K562 (cell line): ENCODE data around the gene DMD. TPM values are rescaled to one million over a fixed set of nuclear protein-coding genes. Genes with fewer than 3 reads are reported as not detected.

Experiments used
- ATAC-seq: fragments of 200-7000 bp; cut with Tn5 transposase; 3 replicates; pipeline ENCODE4 v1.9.1; 2020; ENCODE audit warnings: moderate library complexity
- BruUV-seq: library from RNA; stranded (reverse); fragments of 400-500 nt; replicated peaks from 2 replicates; lab custom pipeline; 2021; lab: Mats Ljungman, UMichigan
- CTCF ChIA-PET: fragments of 300-600 bp; formaldehyde crosslinking; extraction: SDS; loops from one replicate; lab custom pipeline; 2021; ENCODE audit warnings: low intra/inter-chr PET ratio; lab: Yijun Ruan, JAX
- POLR2A ChIA-PET: fragments of 300-600, 350-650 bp; sonication (Branson Sonifier 250); formaldehyde crosslinking; extraction: SDS; loops from one replicate; lab custom pipeline; 2021; ENCODE audit warnings: antibody characterized with exemption, inconsistent platforms; lab: Yijun Ruan, JAX
- DNase-seq, 4 experiments: peaks; one replicate each; pipeline versions ENCODE4 v3.0.0 to v3.0.0-alpha.2; 2011 to 2018; ENCODE audit warnings: low spot score in 3 of 4, mixed read lengths in 3 of 4; ENCODE audit errors: extremely low read depth in 1 of 4
- FAIRE-seq: peaks from 2 replicates; lab custom pipeline; 2011; peaks lifted over from hg19 to GRCh38; lab: Jason Lieb, UNC
- H2AFZ ChIP-seq: 2 replicates; pipeline ENCODE4 v1.6.0; 2011; ENCODE audit warnings: low read depth, low read length, control low read depth, inconsistent platforms
- H3K27ac ChIP-seq: fragments of 200-600 bp; 3 replicates; pipeline ENCODE4 v1.8.0; 2011; ENCODE audit warnings: low read depth, mild to moderate bottlenecking, control low read depth, inconsistent platforms, low read length, moderate library complexity, mixed read lengths; ENCODE audit errors: extremely low read depth
- H3K27me3 ChIP-seq, 2 experiments: fragments of 300-600 bp in 1 of 2; 2 replicates in 1 of 2; 3 replicates in 1 of 2; pipeline versions ENCODE4 v1.6.0 to v1.8.0; 2011; ENCODE audit warnings: inconsistent platforms in 2 of 2, low read length in 2 of 2, mild to moderate bottlenecking in 1 of 2, mixed read lengths in 1 of 2, moderate library complexity in 1 of 2; ENCODE audit not compliant: control insufficient read depth in 2 of 2, insufficient read depth in 2 of 2
- H3K36me3 ChIP-seq: fragments of 300-600 bp; 3 replicates; pipeline ENCODE4 v1.8.0; 2011; ENCODE audit warnings: mild to moderate bottlenecking, low read length, inconsistent platforms; ENCODE audit not compliant: control insufficient read depth, insufficient read depth
- H3K4me1 ChIP-seq, 2 experiments: fragments of 200-600 bp in 1 of 2; replicated peaks in 1 of 2; 2 replicates in 1 of 2; 3 replicates in 1 of 2; pipeline versions ENCODE4 v1.5.1 to v1.8.0; 2011; ENCODE audit warnings: inconsistent platforms in 2 of 2, low read length in 2 of 2, mild to moderate bottlenecking in 1 of 2, mixed read lengths in 1 of 2, moderate library complexity in 1 of 2; ENCODE audit not compliant: control insufficient read depth in 2 of 2, insufficient read depth in 2 of 2
- H3K4me2 ChIP-seq: 2 replicates; pipeline ENCODE4 v1.6.1; 2011; ENCODE audit warnings: low read length, control low read depth, inconsistent platforms, mixed read lengths; ENCODE audit not compliant: insufficient read depth
- H3K4me3 ChIP-seq: fragments of 200-600 bp; sonication (generic), shearing (Covaris generic); 2 replicates; pipeline ENCODE4 v1.5.1; 2016; ENCODE audit warnings: control low read depth, inconsistent platforms
- H3K79me2 ChIP-seq: fragments of 200-600 bp; 3 replicates; pipeline ENCODE4 v1.8.0; 2011; ENCODE audit warnings: low read length, inconsistent platforms; ENCODE audit not compliant: control insufficient read depth, insufficient read depth
- H3K9ac ChIP-seq, 2 experiments: 2 replicates each; pipeline versions ENCODE4 v1.6.0 to v1.6.1; 2011; ENCODE audit warnings: low read depth in 2 of 2, low read length in 2 of 2, control low read depth in 1 of 2, inconsistent platforms in 1 of 2, mild to moderate bottlenecking in 1 of 2, mixed read lengths in 1 of 2; ENCODE audit not compliant: insufficient read depth in 1 of 2
- H3K9me1 ChIP-seq: one replicate; pipeline ENCODE4 v1.6.0; 2011; ENCODE audit warnings: inconsistent platforms, mild to moderate bottlenecking, low read length, moderate library complexity; ENCODE audit not compliant: control insufficient read depth, insufficient read depth
- H3K9me3 ChIP-seq: replicated peaks from 2 replicates; pipeline ENCODE4 v1.5.1; 2011; ENCODE audit warnings: low read depth, low read length, inconsistent platforms; ENCODE audit not compliant: control insufficient read depth, insufficient read depth
- H4K20me1 ChIP-seq: replicated peaks from 2 replicates; pipeline ENCODE4 v1.6.1; 2011; ENCODE audit warnings: low read length, inconsistent platforms, mixed read lengths; ENCODE audit not compliant: control insufficient read depth, insufficient read depth
- IRF2 ChIP-seq: sonication (generic); formaldehyde crosslinking; IDR thresholded peaks from 2 replicates; pipeline ENCODE4 v1.8.1; 2022; ENCODE audit warnings: mild to moderate bottlenecking, missing genetic modification reagents
- KLF13 ChIP-seq: fragments of 450-650 bp; IDR thresholded peaks from 2 replicates; pipeline ENCODE4 v1.6.1; 2016; ENCODE audit warnings: missing genetic modification characterization, low read depth, mild to moderate bottlenecking, missing compliant biosample characterization, moderate library complexity, borderline replicate concordance
- LEF1 ChIP-seq: fragments of 450-650 bp; IDR thresholded peaks from 2 replicates; pipeline ENCODE4 v1.6.1; 2016; ENCODE audit warnings: mild to moderate bottlenecking
- POLR2AphosphoS5 ChIP-seq: IDR thresholded peaks from 2 replicates; pipeline ENCODE4 v1.6.1; 2011; ENCODE audit warnings: mild to moderate bottlenecking, low read depth, low read length, moderate library complexity; ENCODE audit not compliant: control insufficient read depth, insufficient read depth
- PRPF4 ChIP-seq: fragments of 200-400 bp; formaldehyde crosslinking; IDR thresholded peaks from one replicate; pipeline ENCODE4 v1.6.1; 2017; ENCODE audit warnings: low read length, low read depth, mild to moderate bottlenecking; ENCODE audit not compliant: insufficient read depth, poor library complexity, severe bottlenecking
- SETDB1 ChIP-seq: IDR thresholded peaks from one replicate; pipeline ENCODE4 v1.6.1; 2012; ENCODE audit warnings: low read length, control low read depth, inconsistent platforms
- ZNF316 ChIP-seq: fragments of 450-650 bp; IDR thresholded peaks from 2 replicates; pipeline ENCODE4 v1.6.1; 2016
- in situ Hi-C: fragments of 300-500 bp; cut with MboI; formaldehyde crosslinking; loops from 4 replicates; pipeline ENCODE4 v1.15.0; 2018; ENCODE audit warnings: inconsistent platforms, mixed read lengths
- intact Hi-C: fragments of 100-400 bp; cut with micrococcal nuclease; formaldehyde crosslinking; loops from 2 replicates; pipeline ENCODE4 v1.14.2; 2022
- polyA plus RNA-seq, 8 experiments: library from polyadenylated mRNA; depleted of rRNA in 4 of 8; stranded (reverse) in 5 of 8; unstranded in 3 of 8; fragments of >200 nt; fragmentation: Nextera tagmentation in 2 of 8; fragmentation: Illumina TruSeq in 1 of 8; extraction: Ambion mirVana in 2 of 8; extraction: Trizol in 1 of 8; gene quantifications; 2 replicates each; pipeline versions ENCODE4 v1.2.1 to v1.2.3, GENCODE V29; 2011 to 2014; ENCODE audit warnings: inconsistent platforms in 1 of 8, missing spikeins in 1 of 8
- total RNA-seq, 7 experiments: library from RNA; depleted of rRNA in 6 of 7; stranded (reverse); fragments of >200 nt in 6 of 7; fragmentation: Illumina TruSeq in 2 of 7; extraction: Trizol in 2 of 7; gene quantifications; 2 replicates each; pipeline versions ENCODE4 v1.2.1 to v1.2.3, GENCODE V29; 2011 to 2021; ENCODE audit warnings: low replicate concordance in 1 of 7
- TF ChIP-seq, protein P1 (sequence below): fragments of 150-350 bp; IDR thresholded peaks from 2 replicates; pipeline ENCODE4 v1.6.1; 2014; ENCODE audit warnings: low read depth, mild to moderate bottlenecking, low read length, borderline replicate concordance
- TF ChIP-seq, protein P2 (sequence below): fragments of 250-450 bp; sonication (Bioruptor Pico); IDR thresholded peaks from 2 replicates; pipeline ENCODE4 v1.4.0; 2020
- TF ChIP-seq, protein P3 (sequence below): IDR thresholded peaks from 2 replicates; pipeline ENCODE4 v1.6.1; 2012; ENCODE audit warnings: low read depth, low read length, improper control_type of control experiment, borderline replicate concordance

The DMD gene
- total and polyA plus RNA-seq, 9 of the 15 experiments (the other 6 are each of a cell fraction or from before 2014, with no cell fraction given) = 3.8 to 20.4 (median 11.4) TPM

DNA sequence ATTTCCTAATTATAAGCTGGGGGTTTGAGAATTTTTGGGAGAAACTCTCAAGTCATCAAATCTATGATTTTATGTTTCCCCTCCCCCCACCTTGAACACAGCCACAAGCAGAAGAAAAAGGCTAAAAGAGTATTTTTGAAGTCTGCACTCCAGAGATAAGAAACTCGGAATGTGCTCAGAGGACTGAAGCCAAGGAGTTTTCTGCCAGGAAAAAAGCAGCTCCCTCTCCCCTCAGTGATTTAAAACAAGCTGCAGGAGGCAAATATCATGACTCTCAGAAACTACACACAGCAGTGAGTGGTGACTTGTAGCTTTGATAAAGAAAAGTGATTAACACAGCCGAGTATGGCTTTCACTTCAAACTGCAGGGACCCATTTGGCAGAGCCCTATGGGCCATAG, 1339.3 kb downstream of the DMD start (continued):
- TF ChIP-seq POLR2AphosphoS5 = peak; percentile 78
- TF ChIP-seq ZNF316 = peak; percentile 52
- TF ChIP-seq KLF13 (tag) = no peak
- TF ChIP-seq, protein P1, sequence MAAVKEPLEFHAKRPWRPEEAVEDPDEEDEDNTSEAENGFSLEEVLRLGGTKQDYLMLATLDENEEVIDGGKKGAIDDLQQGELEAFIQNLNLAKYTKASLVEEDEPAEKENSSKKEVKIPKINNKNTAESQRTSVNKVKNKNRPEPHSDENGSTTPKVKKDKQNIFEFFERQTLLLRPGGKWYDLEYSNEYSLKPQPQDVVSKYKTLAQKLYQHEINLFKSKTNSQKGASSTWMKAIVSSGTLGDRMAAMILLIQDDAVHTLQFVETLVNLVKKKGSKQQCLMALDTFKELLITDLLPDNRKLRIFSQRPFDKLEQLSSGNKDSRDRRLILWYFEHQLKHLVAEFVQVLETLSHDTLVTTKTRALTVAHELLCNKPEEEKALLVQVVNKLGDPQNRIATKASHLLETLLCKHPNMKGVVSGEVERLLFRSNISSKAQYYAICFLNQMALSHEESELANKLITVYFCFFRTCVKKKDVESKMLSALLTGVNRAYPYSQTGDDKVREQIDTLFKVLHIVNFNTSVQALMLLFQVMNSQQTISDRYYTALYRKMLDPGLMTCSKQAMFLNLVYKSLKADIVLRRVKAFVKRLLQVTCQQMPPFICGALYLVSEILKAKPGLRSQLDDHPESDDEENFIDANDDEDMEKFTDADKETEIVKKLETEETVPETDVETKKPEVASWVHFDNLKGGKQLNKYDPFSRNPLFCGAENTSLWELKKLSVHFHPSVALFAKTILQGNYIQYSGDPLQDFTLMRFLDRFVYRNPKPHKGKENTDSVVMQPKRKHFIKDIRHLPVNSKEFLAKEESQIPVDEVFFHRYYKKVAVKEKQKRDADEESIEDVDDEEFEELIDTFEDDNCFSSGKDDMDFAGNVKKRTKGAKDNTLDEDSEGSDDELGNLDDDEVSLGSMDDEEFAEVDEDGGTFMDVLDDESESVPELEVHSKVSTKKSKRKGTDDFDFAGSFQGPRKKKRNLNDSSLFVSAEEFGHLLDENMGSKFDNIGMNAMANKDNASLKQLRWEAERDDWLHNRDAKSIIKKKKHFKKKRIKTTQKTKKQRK = no peak
- no peak for TF ChIP-seq IRF2 (CRISPR knock-in tag)
- peak; percentile 88 for TF ChIP-seq LEF1
- TF ChIP-seq SETDB1 = no peak
- TF ChIP-seq, all 486 proteins: peak for 63

DNA sequence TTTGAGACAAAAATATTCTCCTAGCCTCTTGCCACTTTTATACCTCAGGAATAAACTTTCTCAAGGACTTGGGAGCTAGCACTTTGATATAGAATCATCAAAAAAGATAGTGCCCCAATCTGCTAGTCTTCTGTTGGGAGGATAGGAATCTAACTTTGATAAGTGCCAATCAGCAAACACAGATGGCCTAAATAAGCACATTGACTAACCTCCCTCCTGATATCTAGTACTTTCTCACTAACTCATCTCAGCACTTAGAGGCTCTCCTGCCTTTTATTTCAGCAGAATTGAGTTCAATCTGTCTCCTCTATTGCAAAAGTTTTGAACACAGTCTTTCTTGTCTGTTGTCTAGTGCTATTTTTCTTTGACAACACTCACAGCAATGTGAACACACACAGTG, 1341.1 kb downstream of the DMD start:
- in situ Hi-C loops = no loop called here
- ATAC-seq (no peak), FAIRE-seq (no peak), DNase-seq (no peak)
- H3K36me3 ChIP-seq = no peaks in the 10 kb centered on the region
- no peaks in the 10 kb centered on the region for H4K20me1 ChIP-seq
- no peaks in the 10 kb centered on the region for H3K9me1 ChIP-seq
- H3K9ac ChIP-seq = no peak overlapping the region
- POLR2A ChIA-PET = interaction anchor here (0.8 kb wide), 1 partner anchor 9 kb away, joined by 3 read pairs; no protein-coding TSS in a partner anchor
- peaks cover 0 to 8% of the 10 kb centered on the region in 2 experiments; a peak in 3 of 5 replicates for H3K4me1 ChIP-seq
- CTCF ChIA-PET = no interaction called here
- no peak overlapping the region for H2AFZ ChIP-seq
- H3K4me3 ChIP-seq = no peak overlapping the region
- no TSS peak for BruUV-seq
- H3K27ac ChIP-seq = no peak overlapping the region
- no peaks in the 10 kb centered on the region for H3K27me3 ChIP-seq
- no peak overlapping the region for H3K4me2 ChIP-seq
- intact Hi-C loops = no loop called here
- H3K9me3 ChIP-seq = no peaks in the 10 kb centered on the region
- no peaks in the 10 kb centered on the region for H3K79me2 ChIP-seq
- TF ChIP-seq, protein P2, sequence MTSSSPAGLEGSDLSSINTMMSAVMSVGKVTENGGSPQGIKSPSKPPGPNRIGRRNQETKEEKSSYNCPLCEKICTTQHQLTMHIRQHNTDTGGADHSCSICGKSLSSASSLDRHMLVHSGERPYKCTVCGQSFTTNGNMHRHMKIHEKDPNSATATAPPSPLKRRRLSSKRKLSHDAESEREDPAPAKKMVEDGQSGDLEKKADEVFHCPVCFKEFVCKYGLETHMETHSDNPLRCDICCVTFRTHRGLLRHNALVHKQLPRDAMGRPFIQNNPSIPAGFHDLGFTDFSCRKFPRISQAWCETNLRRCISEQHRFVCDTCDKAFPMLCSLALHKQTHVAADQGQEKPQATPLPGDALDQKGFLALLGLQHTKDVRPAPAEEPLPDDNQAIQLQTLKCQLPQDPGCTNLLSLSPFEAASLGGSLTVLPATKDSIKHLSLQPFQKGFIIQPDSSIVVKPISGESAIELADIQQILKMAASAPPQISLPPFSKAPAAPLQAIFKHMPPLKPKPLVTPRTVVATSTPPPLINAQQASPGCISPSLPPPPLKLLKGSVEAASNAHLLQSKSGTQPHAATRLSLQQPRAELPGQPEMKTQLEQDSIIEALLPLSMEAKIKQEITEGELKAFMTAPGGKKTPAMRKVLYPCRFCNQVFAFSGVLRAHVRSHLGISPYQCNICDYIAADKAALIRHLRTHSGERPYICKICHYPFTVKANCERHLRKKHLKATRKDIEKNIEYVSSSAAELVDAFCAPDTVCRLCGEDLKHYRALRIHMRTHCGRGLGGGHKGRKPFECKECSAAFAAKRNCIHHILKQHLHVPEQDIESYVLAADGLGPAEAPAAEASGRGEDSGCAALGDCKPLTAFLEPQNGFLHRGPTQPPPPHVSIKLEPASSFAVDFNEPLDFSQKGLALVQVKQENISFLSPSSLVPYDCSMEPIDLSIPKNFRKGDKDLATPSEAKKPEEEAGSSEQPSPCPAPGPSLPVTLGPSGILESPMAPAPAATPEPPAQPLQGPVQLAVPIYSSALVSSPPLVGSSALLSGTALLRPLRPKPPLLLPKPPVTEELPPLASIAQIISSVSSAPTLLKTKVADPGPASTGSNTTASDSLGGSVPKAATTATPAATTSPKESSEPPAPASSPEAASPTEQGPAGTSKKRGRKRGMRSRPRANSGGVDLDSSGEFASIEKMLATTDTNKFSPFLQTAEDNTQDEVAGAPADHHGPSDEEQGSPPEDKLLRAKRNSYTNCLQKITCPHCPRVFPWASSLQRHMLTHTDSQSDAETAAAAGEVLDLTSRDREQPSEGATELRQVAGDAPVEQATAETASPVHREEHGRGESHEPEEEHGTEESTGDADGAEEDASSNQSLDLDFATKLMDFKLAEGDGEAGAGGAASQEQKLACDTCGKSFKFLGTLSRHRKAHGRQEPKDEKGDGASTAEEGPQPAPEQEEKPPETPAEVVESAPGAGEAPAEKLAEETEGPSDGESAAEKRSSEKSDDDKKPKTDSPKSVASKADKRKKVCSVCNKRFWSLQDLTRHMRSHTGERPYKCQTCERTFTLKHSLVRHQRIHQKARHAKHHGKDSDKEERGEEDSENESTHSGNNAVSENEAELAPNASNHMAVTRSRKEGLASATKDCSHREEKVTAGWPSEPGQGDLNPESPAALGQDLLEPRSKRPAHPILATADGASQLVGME = no peak
- TF ChIP-seq, protein P3, sequence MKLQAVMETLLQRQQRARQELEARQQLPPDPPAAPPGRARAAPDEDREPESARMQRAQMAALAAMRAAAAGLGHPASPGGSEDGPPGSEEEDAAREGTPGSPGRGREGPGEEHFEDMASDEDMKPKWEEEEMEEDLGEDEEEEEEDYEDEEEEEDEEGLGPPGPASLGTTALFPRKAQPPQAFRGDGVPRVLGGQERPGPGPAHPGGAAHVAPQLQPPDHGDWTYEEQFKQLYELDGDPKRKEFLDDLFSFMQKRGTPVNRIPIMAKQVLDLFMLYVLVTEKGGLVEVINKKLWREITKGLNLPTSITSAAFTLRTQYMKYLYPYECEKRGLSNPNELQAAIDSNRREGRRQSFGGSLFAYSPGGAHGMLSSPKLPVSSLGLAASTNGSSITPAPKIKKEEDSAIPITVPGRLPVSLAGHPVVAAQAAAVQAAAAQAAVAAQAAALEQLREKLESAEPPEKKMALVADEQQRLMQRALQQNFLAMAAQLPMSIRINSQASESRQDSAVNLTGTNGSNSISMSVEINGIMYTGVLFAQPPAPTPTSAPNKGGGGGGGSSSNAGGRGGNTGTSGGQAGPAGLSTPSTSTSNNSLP = no peak
- TF ChIP-seq PRPF4 = no peak
